HG03342 (cell line): ENCODE measurements around the gene TLX3.
"Not testable (repeated sequence)": the region's sequence is repeated elsewhere in the genome, so short reads cannot be mapped to it uniquely, and the experiment has no call there.

Experiments
- ATAC-seq: cut with Tn5 transposase; IDR thresholded peaks from one replicate; pipeline ENCODE4 v1.9.1; 2021; ENCODE audit warnings: mild to moderate bottlenecking, moderate library complexity; ENCODE audit not compliant: unreplicated experiment

TLX3 gene

GRCh38 chr5:171308453-171309275 is at the start of gene TLX3:
Gene TLX3 (plus strand): TSS chr5:171309248. CDS start chr5:171309366, 118 bp downstream.
- no peak for ATAC-seq

DNA sequence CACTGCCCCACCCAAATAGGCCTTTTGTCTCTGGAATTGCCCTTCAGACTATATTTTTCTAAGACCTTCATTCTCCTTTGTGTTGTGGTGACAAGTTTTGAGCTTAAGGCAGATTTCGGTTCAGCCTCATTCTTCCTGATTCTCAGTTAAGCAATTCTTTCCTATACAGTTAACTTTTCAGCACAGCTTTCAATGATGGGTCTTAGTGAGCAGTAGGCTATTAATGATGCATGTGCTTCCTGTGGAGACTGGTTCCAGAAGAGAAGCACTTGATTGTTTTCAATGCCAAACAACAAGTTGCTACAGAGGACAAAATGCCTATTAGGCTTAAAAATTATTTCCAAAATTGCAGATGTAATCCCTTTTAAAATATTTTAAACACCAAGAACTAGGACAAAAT is 47.7 kb upstream of the TLX3 start:
- no peak for ATAC-seq

GRCh38 chr5:171261904-171262303 is 47.1 kb upstream of the TLX3 start:
- no peak for ATAC-seq

DNA sequence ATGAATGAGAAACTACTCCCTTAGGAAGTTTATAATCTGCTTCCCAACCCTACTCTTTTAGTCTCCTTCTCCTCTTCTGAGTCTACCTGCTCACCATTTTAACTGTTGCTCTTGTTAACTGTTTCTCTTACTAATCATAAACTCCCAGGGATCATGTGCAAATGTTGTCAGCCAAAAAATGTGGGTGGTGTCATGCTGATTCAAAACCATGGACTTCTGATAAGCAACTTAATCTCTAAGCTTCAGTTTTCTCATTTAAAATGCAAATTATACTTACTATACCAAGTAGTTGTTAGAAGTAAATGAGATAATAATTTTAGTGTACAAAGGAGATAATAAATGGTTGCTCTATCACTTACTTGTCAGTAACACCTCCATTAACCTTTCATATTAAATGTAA is 45.9 kb upstream of the TLX3 start:
- no peak for ATAC-seq

GRCh38 chr5:171264843-171265242 is 44.2 kb upstream of the TLX3 start:
- no peak for ATAC-seq

DNA sequence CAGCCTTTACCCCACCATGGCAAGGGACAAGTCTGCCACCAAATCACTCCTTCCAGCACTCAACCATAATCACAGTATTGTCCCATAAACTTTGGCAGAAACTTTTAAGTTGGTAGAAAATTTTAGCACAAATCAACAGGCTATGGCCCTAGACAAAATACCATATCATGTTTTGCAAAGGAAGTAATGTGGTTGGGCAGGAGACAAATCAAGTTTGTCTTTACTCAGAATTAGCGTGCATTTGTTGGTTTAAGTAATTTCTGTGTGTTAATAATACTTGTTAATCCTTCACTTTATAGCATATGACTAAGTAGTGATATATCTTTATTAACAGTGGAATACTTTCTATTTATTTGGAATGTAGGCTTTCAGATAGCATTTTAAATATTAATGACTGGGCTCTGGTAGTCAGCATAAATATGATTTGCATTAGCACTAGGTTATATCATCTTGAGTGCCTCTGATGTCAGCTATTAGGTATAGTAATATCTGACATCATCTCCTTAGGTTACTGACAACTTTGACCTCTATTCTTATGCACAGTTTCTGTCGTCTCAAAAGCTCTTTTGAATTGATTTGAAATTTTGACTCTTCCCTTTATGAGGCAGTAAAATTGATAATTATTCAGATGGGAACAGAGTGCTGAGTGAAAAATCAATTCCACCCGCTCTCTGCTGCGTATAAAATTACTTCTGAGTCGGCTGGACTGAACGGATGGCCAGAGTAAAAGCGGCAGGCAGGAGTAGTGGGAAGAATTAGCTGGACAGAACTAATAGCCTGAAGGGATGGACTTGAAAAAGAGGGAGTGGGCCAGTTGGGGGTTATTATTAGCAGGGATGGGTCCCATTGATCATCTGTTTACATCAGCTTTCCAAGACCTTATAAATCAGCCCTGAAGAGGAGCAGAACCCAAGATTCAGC is 40.1 kb upstream of the TLX3 start:
- no peak for ATAC-seq

DNA sequence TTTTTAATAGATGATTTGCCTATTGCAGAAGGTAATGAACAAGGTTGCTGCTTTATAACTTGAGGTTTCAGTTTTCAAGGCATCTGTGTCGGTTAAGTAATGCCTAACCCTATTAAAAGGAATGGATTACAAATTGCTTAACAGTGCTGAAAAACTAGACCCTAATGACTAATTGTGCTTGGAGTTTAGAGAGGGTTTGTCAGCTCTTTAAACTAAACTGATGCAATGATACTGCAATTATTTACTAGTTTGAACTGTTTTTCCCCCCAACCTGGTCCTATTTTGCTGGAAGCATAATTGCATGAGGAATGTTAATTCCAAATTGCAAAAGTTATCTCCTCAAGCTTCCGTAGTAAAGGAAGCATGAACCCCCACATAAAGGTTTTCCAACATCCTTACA is 39.3 kb upstream of the TLX3 start:
- ATAC-seq = no peak

- no peak for ATAC-seq
These were observed 38.9 kb upstream of the TLX3 start for GRCh38 chr5:171270136-171270535.

DNA sequence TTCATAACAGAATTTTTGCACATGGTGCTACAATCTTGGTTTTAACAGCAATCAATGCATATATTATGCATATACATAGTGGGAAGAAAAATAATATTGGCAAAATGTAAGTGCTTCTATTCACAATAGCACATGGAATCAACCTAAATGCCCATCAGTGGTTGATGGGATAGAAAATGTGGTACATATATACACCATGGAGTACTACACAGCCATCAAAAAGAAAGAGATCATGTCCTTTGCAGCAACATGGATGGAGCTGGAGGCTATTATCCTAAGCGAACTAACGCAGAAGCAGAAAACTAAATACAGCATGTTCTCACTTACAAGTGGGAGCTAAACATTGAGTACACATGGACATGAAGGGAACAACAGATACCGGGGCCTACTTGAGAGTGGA is 37.2 kb upstream of the TLX3 start:
- no peak for ATAC-seq

GRCh38 chr5:171272996-171273970 is 35.8 kb upstream of the TLX3 start:
- ATAC-seq = no peak

DNA sequence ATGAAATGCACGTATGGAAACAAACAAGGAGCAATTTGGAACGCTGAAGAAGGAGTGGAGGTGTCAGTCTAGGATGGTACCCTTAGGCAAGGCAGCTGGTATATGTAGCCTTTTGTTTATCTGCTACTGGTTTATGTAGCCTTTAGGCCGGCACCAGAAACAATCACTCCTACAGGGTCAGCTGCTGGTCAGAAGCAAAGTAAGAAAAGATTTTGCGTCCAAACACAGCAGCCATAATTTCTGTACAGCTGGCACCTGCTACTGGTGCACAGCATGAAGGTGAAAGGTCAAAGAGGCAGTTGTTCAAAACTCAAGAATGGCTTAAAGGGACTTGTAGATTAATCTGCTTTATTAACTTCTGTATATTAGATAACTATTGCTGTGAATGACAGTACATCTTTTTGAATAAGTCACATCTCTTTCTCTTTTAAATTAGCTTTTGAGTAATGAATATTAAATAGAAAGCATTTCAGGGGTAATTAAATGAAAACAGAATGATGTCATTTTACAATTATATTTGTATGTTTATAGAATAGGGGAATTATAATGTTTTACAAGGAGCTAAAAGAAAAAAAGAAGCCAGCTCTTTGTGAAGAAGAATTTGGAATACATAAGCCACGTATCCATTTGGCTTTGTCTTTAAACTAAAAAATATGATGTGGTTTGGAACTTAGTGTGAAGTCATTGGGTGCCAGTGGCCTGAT is 33.1 kb upstream of the TLX3 start:
- no peak for ATAC-seq

- ATAC-seq = no peak
These were observed 25.3 kb upstream of the TLX3 start for GRCh38 chr5:171283753-171284152.

DNA sequence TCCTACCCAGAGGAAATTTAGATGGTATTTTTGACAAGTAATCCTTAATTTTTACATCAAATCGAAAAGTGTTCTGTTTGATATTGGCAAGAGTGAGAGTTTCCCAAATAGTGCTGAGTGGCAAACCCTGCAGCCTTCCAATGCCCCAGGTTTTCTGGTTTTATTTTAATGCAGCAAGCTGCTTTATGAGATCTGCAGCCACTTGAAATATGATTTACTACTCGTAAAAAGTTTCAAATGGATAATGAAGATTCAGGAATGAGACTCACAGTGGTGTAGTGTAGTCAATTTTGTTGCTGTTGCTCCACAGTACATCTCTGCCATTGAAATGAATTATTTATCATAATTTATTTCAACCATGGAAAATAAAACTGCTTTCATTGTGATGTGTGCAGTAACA is 23.6 kb upstream of the TLX3 start:
- no peak for ATAC-seq

DNA sequence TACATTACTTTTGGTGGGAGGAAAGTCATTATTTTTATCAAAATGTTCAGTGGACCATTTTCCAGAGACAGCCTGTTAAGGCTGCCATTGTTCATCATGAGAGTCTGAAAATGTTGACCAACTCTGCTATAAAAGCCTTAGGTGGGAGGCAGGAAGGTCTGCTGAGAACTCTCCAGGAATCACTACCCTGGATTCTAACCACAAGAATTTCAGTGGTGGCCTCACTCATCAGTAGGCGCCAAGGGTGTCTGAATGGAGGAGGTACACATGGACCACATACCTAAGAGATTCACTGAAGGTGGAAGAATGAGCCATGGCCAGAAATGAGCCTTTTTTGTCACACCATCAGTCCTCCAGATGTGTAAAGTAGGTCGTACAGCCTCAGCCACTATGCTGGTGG is 21.0 kb upstream of the TLX3 start:
- no peak for ATAC-seq

DNA sequence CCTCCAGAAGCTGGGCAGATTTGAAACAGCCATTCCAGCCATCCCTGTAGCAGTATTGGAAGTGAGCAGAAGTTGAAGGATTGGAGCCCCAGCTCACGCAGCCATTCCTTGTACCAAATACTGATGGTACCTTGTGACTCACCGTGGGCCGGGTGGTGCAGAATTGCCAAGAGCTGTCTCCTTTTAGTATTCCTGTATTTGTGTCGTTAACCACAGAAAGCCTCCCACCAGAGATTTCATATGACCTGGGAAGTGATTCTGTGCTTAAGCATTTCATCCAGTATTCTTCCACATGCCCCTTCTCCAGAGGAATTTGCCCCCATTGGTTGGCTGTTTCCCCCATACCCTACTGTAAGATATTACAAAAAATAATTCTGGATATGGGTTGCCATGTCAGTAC is 17.7 kb upstream of the TLX3 start:
- no peak for ATAC-seq

DNA sequence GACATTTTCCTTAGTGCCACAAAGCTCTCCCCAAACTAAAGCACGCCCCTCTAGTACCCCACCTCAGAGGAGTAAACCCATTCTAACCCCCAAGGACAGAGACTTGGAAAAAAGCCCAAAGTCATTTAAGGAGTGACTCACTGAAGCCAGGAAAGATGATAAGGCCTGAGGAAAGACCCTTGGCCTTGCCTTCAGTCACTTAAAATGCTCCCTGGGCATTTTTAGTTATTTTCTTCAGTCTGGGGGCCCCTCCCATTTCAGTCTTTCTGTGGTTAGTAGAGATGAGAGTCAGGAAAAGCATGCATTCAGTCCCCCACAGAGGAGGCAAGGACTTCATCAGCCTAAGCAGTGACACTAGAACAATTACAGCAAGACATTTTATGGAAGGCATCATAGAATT is 13.7 kb upstream of the TLX3 start:
- no peak for ATAC-seq

DNA sequence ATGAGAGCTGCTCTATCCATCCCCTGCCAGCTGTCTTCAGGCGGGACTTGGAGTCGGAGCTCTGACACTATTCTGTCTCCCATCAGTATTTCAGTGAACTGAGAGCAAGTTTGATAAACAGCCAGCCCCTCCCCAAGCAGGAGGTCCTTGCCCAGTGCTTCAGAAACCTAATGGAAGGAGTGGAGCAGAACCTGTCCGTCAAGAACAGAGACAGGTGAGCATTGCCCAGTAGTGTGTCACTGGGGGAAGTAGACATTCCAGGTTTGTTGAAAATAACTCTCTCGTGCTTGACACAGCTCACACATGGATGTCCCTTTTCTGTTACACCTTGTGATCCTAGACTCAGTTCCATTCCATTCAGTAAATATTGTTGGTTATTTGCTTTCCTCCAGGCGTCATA is 13.2 kb upstream of the TLX3 start:
- ATAC-seq = no peak

DNA sequence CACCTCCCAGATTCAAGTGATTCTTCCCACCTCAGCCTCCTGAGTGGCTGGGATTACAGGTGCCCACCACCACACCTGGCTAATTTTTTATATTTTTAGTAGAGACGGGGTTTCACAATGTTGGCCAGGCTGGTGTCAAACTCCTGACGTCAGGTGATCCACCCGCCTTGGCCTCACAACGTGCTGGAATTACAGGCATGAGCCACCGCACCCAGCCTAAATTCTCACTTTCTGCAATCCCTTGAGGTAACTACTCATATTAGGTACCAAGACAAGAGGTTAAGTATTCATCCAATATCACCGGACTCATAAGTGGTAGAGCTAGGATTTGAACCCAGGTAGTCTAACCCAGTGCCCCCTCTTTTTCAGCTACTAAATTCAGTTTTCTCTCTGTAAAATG is 11.1 kb upstream of the TLX3 start:
- not testable (repeated sequence) for ATAC-seq

- ATAC-seq = no peak
These were observed 9.8 kb upstream of the TLX3 start for GRCh38 chr5:171299228-171299627.

DNA sequence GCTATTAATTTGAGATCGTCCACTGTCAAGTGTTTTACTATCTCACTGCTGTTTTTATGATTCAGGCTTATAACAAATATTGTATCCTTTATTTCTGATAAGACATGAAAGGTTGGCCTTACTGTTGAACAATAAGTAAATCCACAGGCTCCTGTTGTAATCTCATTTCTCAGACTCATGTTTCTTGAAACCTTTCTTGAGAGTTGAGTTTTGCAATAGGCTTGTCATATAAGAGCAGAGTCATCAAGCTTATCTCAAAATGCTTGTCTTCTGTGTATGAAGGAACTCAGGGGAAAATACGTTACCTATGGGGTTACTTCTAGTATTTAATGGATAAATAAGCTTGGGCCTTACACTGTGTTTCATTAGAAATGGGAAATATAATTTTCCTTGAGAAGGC is 9.2 kb upstream of the TLX3 start:
- ATAC-seq = no peak
